DMS53 treated with DMSO at 0.1 percent for 48 hours (cell line): ENCODE measurements around the gene RALGAPA1.
"Not testable (repeated sequence)": the region's sequence is repeated elsewhere in the genome, so short reads cannot be mapped to it uniquely, and the experiment has no call there.

Experiments used
- DNase-seq: peaks from one replicate; lab custom pipeline; 2025; ENCODE audit not compliant: unreplicated experiment; lab: John Stamatoyannopoulos, UW

RALGAPA1 gene

GRCh38 chr14:35821564-35822411 lies 12.7 kb upstream of the RALGAPA1 start:
- DNase-seq = no peak

- DNase-seq = no peak
Observed at GRCh38 chr14:35819591-35820540, 10.8 kb upstream of the RALGAPA1 start.

GRCh38 chr14:35818346-35819115 lies 9.4 kb upstream of the RALGAPA1 start:
- peak; percentile 12 for DNase-seq

GRCh38 chr14:35814371-35815005 lies 5.4 kb upstream of the RALGAPA1 start:
- peak; percentile 12 for DNase-seq

GRCh38 chr14:35810963-35811362 lies 1.9 kb upstream of the RALGAPA1 start:
- DNase-seq = no peak

GRCh38 chr14:35809597-35809996 lies 502 bp upstream of the RALGAPA1 start:
- no peak for DNase-seq

- DNase-seq = no peak
Observed at GRCh38 chr14:35808076-35808637, 938 bp downstream of the RALGAPA1 start.

GRCh38 chr14:35807131-35807961 lies 1.7 kb downstream of the RALGAPA1 start:
- no peak for DNase-seq

- DNase-seq = no peak
Observed at GRCh38 chr14:35806006-35806907, 2.8 kb downstream of the RALGAPA1 start.

GRCh38 chr14:35797796-35798195 lies 11.3 kb downstream of the RALGAPA1 start:
- no peak for DNase-seq

- DNase-seq = no peak
Observed at GRCh38 chr14:35789651-35790050, 19.4 kb downstream of the RALGAPA1 start.

GRCh38 chr14:35786856-35787255 lies 22.2 kb downstream of the RALGAPA1 start:
- DNase-seq = no peak

GRCh38 chr14:35783699-35784098 lies 25.4 kb downstream of the RALGAPA1 start:
- no peak for DNase-seq

GRCh38 chr14:35779368-35779767 lies 29.7 kb downstream of the RALGAPA1 start:
- DNase-seq = no peak

GRCh38 chr14:35777550-35777949 lies 31.5 kb downstream of the RALGAPA1 start:
- DNase-seq = not testable (repeated sequence)

- DNase-seq = no peak
Observed at GRCh38 chr14:35776823-35777222, 32.3 kb downstream of the RALGAPA1 start.

- not testable (repeated sequence) for DNase-seq
Observed at GRCh38 chr14:35776085-35776484, 33.0 kb downstream of the RALGAPA1 start.

GRCh38 chr14:35766700-35767082 lies 42.4 kb downstream of the RALGAPA1 start:
- DNase-seq = no peak
